Hepatocyte (in vitro differentiated cells): ENCODE data around the gene STEAP3. TPM values are rescaled to one million over a fixed set of nuclear protein-coding genes. Genes with fewer than 3 reads are reported as not detected.

Experiments used
- DNase-seq: peaks from one replicate; pipeline ENCODE4 v3.0.0-alpha.2; 2016; ENCODE audit warnings: low spot score
- H2AFZ ChIP-seq: fragments of 200-600 bp; sonication (generic); 2 replicates; pipeline ENCODE4 v1.6.0; 2016; ENCODE audit warnings: antibody characterized with exemption, mild to moderate bottlenecking
- H3K27ac ChIP-seq: fragments of 200-600 bp; sonication (generic); 2 replicates; pipeline ENCODE4 v1.5.1; 2016; ENCODE audit warnings: mild to moderate bottlenecking
- H3K27me3 ChIP-seq: fragments of 200-600 bp; sonication (generic); 2 replicates; pipeline ENCODE4 v1.6.1; 2016
- H3K36me3 ChIP-seq: fragments of 200-600 bp; sonication (generic); replicated peaks from 2 replicates; pipeline ENCODE4 v1.5.1; 2016; ENCODE audit warnings: low read depth; ENCODE audit not compliant: insufficient read depth
- H3K4me1 ChIP-seq: fragments of 200-600 bp; sonication (generic); 2 replicates; pipeline ENCODE4 v1.5.1; 2016; ENCODE audit warnings: mild to moderate bottlenecking, moderate library complexity; ENCODE audit not compliant: insufficient read depth
- H3K4me2 ChIP-seq: fragments of 200-600 bp; sonication (generic); 2 replicates; pipeline ENCODE4 v1.6.0; 2016
- H3K4me3 ChIP-seq: fragments of 200-600 bp; sonication (generic); 2 replicates; pipeline ENCODE4 v1.5.1; 2016; ENCODE audit warnings: mild to moderate bottlenecking
- H3K79me2 ChIP-seq: fragments of 200-600 bp; sonication (generic); 2 replicates; pipeline ENCODE4 v1.6.0; 2017; ENCODE audit warnings: mild to moderate bottlenecking
- H3K9me2 ChIP-seq: fragments of 200-600 bp; sonication (generic); replicated peaks from 2 replicates; pipeline ENCODE4 v1.6.0; 2017; ENCODE audit warnings: mild to moderate bottlenecking; ENCODE audit not compliant: insufficient read depth
- H3K9me3 ChIP-seq: fragments of 200-600 bp; sonication (generic); 2 replicates; pipeline ENCODE4 v1.5.1; 2016; ENCODE audit warnings: low read depth, mild to moderate bottlenecking
- H4K20me1 ChIP-seq: fragments of 200-600 bp; sonication (generic); 2 replicates; pipeline ENCODE4 v1.6.0; 2016; ENCODE audit warnings: mild to moderate bottlenecking; ENCODE audit not compliant: insufficient read depth, poor library complexity, severe bottlenecking
- EZH2 ChIP-seq: fragments of 200-600 bp; sonication (generic); IDR thresholded peaks from 2 replicates; pipeline ENCODE4 v1.6.1; 2016; ENCODE audit warnings: antibody characterized with exemption, mild to moderate bottlenecking, borderline replicate concordance
- EZH2phosphoT487 ChIP-seq: fragments of 200-600 bp; sonication (generic); IDR thresholded peaks from one replicate; pipeline ENCODE4 v1.6.1; 2018; ENCODE audit warnings: antibody characterized with exemption, mild to moderate bottlenecking, low read depth, moderate library complexity; ENCODE audit not compliant: unreplicated experiment, severe bottlenecking
- WGBS: methylation state at CpG from one replicate; pipeline ENCODE4 v1.1.6; 2016; ENCODE audit warnings: low lambda C conversion rate; ENCODE audit errors: missing lambda C conversion rate; 5-methylcytosine and 5-hydroxymethylcytosine counted together
- polyA plus RNA-seq: library from polyadenylated mRNA; unstranded; fragments of >200 nt; fragmentation: Nextera tagmentation; extraction: Ambion mirVana; gene quantifications from 2 replicates; pipeline ENCODE4 v1.2.1, GENCODE V29; 2016
- total RNA-seq: library from RNA; depleted of rRNA; stranded (reverse); fragments of >200 nt; gene quantifications from 2 replicates; pipeline ENCODE4 v1.2.3, GENCODE V29; 2014
- TF ChIP-seq, protein P1 (sequence below): fragments of 200-600 bp; sonication (generic); IDR thresholded peaks from 2 replicates; pipeline ENCODE4 v1.5.1; 2016; ENCODE audit warnings: antibody characterized with exemption, mild to moderate bottlenecking; ENCODE audit not compliant: poor library complexity

Gene STEAP3
- total and polyA plus RNA-seq, 2 experiments from 2014 or later, result 11.2 to 12.0 TPM

DNA sequence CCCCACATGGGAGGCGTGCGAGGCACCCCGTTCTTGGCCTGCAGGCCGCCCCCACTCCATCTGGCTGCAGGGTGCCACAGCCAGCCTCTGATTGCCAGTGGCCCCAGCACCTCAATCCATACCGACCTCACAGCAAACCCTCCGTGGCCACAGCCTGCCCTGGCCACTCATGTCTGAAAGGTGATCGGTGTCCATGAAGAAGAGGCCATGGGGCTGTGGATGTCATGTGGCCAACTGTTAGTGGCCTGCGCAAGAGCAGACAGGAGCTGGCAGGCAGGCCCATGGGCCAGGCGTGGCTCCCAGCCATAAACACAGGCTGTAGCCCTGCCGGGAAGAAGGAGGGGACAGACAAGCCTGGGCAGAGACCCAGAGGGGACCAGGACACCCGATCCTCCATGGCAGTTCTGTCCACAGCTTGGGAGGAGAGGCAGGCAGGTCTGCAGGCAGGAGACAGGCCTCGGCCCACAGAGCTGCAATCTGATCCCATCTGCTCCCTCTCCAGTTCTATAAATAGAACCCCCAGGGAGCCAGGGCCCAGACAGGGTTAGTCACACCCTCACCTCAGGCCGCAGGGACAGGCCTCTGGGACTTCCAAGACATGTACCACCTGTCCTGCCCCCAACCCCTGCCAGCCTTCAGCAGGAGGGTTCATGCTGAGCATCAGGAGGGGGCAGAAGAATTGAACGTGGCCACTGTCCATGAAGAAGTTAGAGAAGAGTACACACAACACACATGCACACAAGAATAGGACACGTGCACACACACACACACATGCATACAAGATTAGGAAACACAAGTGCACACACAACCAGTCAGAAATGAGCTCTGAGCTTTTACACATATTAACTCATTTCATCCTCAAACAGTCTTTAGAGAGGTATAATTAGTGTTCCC lies 16.9 kb downstream of the STEAP3 start:
- Histone ChIP-seq H4K20me1 (no peaks in the 10 kb centered on the region), H3K27me3 (no peaks in the 10 kb centered on the region), H3K36me3 (no peaks in the 10 kb centered on the region), H3K4me1 (peaks cover 15% of the 10 kb centered on the region), H3K79me2 (no peaks in the 10 kb centered on the region), H3K4me3 (no peak overlapping the region), H3K9me3 (no peaks in the 10 kb centered on the region), H3K27ac (peak overlapping the region; percentile 72), H2AFZ (peak overlapping the region; percentile 13), H3K9me2 (no peaks in the 10 kb centered on the region), H3K4me2 (no peak overlapping the region)
- 58% methylated on average over 15 of the region's 15 CpGs for WGBS
- DNase-seq, result peak; percentile 66
- TF ChIP-seq EZH2 (no peak), EZH2phosphoT487 (no peak)
- TF ChIP-seq, protein P1, sequence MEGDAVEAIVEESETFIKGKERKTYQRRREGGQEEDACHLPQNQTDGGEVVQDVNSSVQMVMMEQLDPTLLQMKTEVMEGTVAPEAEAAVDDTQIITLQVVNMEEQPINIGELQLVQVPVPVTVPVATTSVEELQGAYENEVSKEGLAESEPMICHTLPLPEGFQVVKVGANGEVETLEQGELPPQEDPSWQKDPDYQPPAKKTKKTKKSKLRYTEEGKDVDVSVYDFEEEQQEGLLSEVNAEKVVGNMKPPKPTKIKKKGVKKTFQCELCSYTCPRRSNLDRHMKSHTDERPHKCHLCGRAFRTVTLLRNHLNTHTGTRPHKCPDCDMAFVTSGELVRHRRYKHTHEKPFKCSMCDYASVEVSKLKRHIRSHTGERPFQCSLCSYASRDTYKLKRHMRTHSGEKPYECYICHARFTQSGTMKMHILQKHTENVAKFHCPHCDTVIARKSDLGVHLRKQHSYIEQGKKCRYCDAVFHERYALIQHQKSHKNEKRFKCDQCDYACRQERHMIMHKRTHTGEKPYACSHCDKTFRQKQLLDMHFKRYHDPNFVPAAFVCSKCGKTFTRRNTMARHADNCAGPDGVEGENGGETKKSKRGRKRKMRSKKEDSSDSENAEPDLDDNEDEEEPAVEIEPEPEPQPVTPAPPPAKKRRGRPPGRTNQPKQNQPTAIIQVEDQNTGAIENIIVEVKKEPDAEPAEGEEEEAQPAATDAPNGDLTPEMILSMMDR, result no peak

DNA sequence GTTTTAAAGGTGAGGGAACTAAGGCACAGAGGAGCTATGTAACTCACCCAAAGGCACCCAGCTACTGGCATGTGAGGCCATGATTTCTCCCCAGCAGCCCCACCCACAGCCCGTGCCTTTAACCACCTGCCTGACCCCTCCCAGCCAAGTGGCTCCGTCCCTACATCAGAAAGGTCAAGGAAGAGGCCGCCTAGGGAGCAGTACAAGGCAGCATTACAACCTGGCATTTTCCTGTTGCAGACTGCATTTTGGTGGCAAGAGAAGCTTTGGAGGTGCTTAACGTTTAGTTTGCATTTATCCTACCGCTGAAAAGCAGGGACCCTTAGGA lies 17.5 kb downstream of the STEAP3 start:
- Histone ChIP-seq H3K36me3 (no peaks in the 10 kb centered on the region), H3K27me3 (no peaks in the 10 kb centered on the region), H4K20me1 (no peaks in the 10 kb centered on the region), H2AFZ (no peak overlapping the region), H3K4me2 (no peak overlapping the region), H3K79me2 (no peaks in the 10 kb centered on the region), H3K4me1 (peaks cover 15% of the 10 kb centered on the region), H3K9me3 (no peaks in the 10 kb centered on the region), H3K9me2 (no peaks in the 10 kb centered on the region), H3K27ac (peak overlapping the region; percentile 72), H3K4me3 (no peak overlapping the region)
- 79% methylated on average over 5 of the region's 5 CpGs for WGBS
- TF ChIP-seq EZH2 (no peak), EZH2phosphoT487 (no peak)
- TF ChIP-seq, protein P1, result no peak
- no peak for DNase-seq

DNA sequence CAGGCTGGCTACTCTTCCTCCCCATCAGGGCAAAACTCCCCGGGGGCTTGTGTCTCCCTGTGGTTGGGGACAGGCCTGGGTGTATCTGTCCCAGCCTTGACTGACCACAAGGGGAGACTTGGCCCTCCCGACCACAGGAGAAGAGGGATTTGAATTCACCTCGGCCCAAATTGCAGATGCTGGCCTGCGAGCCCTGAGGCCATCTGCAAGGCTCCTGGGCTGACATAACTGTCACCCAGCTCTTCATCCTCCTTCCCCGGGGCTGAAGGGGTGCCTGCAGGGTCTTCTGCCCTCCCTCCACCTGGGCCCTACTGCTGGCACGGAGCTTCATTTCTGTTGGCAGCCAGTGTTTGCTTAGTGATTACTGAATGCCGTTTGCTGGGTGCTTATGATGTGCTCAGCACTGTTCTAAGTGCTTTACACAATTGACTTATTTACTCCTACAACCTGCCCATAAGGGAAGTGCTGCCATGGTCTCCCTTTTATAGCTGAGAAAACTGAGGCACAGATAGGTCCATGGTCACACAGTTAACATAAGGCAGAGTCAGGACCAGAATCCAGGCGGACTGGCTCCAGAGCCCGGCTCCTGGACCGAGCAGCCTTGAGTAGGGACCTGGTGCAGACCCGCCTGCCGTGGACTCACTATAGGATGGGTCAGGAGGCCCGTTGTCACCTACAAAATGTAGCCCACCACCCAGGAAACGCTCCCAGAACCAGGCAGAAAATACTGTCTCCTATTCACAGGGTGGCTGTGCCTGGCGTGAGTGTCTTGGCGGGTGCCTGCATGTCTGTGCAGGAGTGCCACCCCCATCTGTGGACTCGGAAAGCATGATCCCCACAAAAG lies 18.9 kb downstream of the STEAP3 start:
- Histone ChIP-seq H3K4me2 (no peak overlapping the region), H3K9me2 (no peaks in the 10 kb centered on the region), H3K36me3 (no peaks in the 10 kb centered on the region), H3K79me2 (no peaks in the 10 kb centered on the region), H3K4me3 (no peak overlapping the region), H3K9me3 (no peaks in the 10 kb centered on the region), H3K27ac (no peak overlapping the region), H3K27me3 (no peaks in the 10 kb centered on the region), H4K20me1 (no peaks in the 10 kb centered on the region), H3K4me1 (peaks cover 15% of the 10 kb centered on the region), H2AFZ (no peak overlapping the region)
- 83% methylated on average over 17 of the region's 17 CpGs for WGBS
- TF ChIP-seq, protein P1, result no peak
- TF ChIP-seq EZH2 (no peak), EZH2phosphoT487 (no peak)
- DNase-seq, result no peak
